A549 treated with CORT108297 at 1 μM for 4 hours (cell line): ENCODE data around the gene RPS18. TPM values are rescaled to one million over a fixed set of nuclear protein-coding genes. Genes with fewer than 3 reads are reported as not detected.

Experiments used
- total RNA-seq: library from RNA; stranded (reverse); fragments of 200-300 nt; extraction: Qiagen RNA extraction; gene quantifications from 5 replicates; pipeline ENCODE4 v1.2.3, GENCODE V29; 2022

Gene RPS18
- total RNA-seq: 2,485 to 2,639 TPM (median 2,575 TPM) in 5 replicates

GRCh38 chr6:33271468-33272274 is at the start of gene RPS18, which contains the start of gene VPS52:
TSS of gene RPS18 (plus strand) at chr6:33272075. CDS start at chr6:33272120, 45 bp downstream.
TSS of gene VPS52 (minus strand) at chr6:33271876. CDS start at chr6:33271675, 201 bp downstream.

GRCh38 chr6:33276864-33277662 is 5.2 kb downstream of the RPS18 start, which contains the start of gene B3GALT4:
TSS of gene B3GALT4 (plus strand) at chr6:33277123. CDS start at chr6:33277420, 297 bp downstream.

DNA sequence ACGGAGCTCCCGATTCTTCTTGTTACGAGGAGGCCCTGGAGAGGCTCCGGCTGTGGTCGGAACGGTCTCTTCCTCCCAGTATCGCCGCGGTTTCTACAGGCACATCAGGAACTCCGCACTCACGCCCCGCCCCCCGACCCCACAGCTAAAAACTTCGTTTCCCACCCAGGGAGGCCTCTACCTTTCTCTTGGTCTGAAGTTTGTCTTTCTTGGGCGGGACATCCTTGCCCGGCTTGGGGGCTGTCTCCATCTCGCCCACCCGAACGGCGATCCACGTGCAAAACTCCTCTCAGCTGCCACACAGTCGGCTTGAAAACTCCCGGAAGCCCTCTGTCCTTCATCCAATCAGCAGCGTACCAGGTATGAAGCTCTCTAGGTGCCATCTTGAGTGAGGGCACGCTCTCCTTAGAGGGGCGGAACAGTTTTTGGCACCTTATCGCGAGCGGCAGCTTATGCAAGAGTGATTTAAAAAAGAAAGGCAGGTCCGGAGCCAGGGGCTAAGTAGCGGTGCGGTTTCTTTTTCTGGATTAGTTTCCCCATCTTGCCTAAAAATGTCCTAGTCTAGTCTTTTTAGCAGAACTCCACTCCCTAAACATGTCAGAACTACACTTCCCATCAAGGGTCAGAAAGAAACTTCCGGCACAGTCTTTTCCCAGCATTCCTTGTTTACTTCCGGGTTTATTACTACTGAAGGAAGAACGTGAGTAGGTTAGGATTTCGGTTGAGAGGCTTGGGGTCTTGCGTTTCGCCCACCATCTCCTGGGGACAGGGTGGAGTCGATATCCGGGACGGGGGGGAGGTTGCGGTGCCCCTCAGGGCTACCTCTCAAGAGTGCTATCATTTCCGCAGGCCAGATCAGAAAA is 17.3 kb downstream of the RPS18 start, which contains the start of the genes PFDN6 and WDR46:
Gene PFDN6, plus strand, starts transcription at position 681 of the 863 bp plus-strand sequence. CDS start 256 bp downstream, outside the sequence.
Gene WDR46, minus strand, starts transcription at position 319 of the 863 bp plus-strand sequence. Its CDS starts 69 bp downstream, at position 250.

DNA sequence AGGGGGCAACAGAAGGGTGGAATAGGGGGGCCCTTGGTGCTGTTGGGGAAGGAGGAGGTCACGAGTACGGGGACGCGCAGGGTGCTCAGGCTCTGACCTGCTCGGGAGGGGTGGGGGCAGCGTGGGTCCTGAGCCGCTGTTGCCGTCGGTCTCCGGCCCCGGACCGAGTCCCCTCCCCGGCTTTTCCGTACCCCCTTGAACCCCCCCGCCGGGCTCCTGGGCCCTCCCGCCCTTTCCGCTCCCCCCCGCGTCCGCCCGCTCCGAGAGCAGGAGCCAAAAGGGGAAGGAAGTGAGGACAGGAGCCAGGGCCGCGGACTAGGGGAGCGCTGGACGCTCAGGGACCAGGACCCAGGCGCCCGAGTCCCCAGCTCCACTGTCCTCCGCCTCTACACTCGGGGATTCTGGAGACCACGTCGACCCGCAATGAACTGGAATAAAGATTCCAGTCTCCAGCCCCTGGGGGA is 26.9 kb downstream of the RPS18 start, which contains the start of gene RGL2:
Gene RGL2, minus strand, starts transcription at position 170 of the 464 bp plus-strand sequence. CDS start 332 bp downstream, outside the sequence.

DNA sequence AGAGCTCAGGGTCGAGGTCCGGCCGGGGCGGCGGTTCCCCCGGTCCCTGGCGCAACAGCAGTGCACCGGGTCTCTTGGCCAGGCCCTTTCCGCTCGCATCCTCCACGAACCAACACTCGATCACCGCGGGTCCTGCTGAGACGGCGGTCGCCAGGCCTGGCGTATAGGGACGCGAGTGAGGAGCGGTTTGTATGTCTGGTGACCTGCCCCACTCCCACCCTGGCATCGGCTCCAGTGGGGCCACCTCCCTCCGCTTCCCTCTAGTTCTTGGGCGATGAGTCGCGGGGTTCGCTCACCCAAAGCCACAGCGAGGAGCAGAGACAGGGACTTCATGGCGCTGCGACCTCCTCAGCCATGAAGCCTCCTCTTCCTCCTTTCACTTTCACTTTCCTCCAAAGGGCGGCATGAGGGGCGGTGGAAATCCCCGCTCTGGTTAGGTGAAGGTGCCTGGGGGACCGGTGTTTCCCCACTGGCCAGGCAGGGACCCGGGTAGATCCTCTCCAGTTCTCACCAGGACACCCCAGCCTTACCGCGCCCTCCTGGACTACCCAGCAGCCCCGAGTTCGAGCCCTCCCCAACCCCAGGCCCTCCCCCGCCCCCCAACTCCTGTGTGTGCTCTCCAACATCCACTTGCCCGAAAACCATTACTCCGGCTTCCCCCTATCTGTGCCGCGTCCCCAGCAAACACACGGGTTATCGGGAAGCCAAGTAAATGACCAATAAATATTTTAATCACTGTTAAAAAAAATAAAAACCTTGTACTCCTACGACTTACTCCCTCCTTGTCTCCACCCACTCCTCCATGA is 42.0 kb downstream of the RPS18 start, which contains the start of gene TAPBP:
Gene TAPBP, minus strand, starts transcription at position 370 of the 806 bp plus-strand sequence. Its CDS starts 37 bp downstream, at position 333.

GRCh38 chr6:33317669-33318425 is 46.0 kb downstream of the RPS18 start, which contains the start of gene ZBTB22:
TSS of gene ZBTB22 (minus strand) at chr6:33317744. CDS start at chr6:33316916, 828 bp downstream.

Other genes with a start within 250 kb of the RPS18 start
- gene HLA-DPA1, start 198.4 kb upstream of the RPS18 start, total RNA-seq: 0.05 to 0.22 TPM in 2 of 5 replicates, not detected in the others
- gene HLA-DPB1, start 196.1 kb upstream of the RPS18 start, total RNA-seq: not detected in 5 replicates
- 0.52 to 1.2 TPM (median 0.92 TPM) in 5 replicates for gene COL11A2, start 79.6 kb upstream of the RPS18 start, total RNA-seq
- gene RXRB, start 71.4 kb upstream of the RPS18 start, total RNA-seq: 18.0 to 24.0 TPM (median 21.6 TPM) in 5 replicates
- 111 to 117 TPM (median 113 TPM) in 5 replicates for gene SLC39A7, start 71.2 kb upstream of the RPS18 start, total RNA-seq
- 12.9 to 17.5 TPM (median 16.9 TPM) in 5 replicates for gene HSD17B8, start 67.4 kb upstream of the RPS18 start, total RNA-seq
- 19.3 to 27.2 TPM (median 25.7 TPM) in 5 replicates for gene RING1, start 63.6 kb upstream of the RPS18 start, total RNA-seq
- gene VPS52, start 199 bp upstream of the RPS18 start, total RNA-seq: 14.1 to 20.3 TPM (median 17.1 TPM) in 5 replicates
- 0.42 to 0.93 TPM (median 0.72 TPM) in 5 replicates for gene B3GALT4, start 5.0 kb downstream of the RPS18 start, total RNA-seq
- gene WDR46, start 17.2 kb downstream of the RPS18 start, total RNA-seq: 55.2 to 60.7 TPM (median 56.9 TPM) in 5 replicates
- 98.0 to 128 TPM (median 112 TPM) in 5 replicates for gene PFDN6, start 17.5 kb downstream of the RPS18 start, total RNA-seq
- gene RGL2, start 26.9 kb downstream of the RPS18 start, total RNA-seq: 11.1 to 16.5 TPM (median 15.2 TPM) in 5 replicates
- 39.1 to 43.3 TPM (median 40.3 TPM) in 5 replicates for gene TAPBP, start 42.0 kb downstream of the RPS18 start, total RNA-seq
- 2.3 to 4.3 TPM (median 4.1 TPM) in 5 replicates for gene ZBTB22, start 45.7 kb downstream of the RPS18 start, total RNA-seq
- 34.7 to 45.1 TPM (median 36.7 TPM) in 5 replicates for gene DAXX, start 50.9 kb downstream of the RPS18 start, total RNA-seq
- gene KIFC1, start 119.7 kb downstream of the RPS18 start, total RNA-seq: 41.3 to 47.9 TPM (median 45.8 TPM) in 5 replicates
- 12.9 to 20.5 TPM (median 18.7 TPM) in 5 replicates for gene PHF1, start 138.9 kb downstream of the RPS18 start, total RNA-seq
- gene CUTA, start 146.0 kb downstream of the RPS18 start, total RNA-seq: 179 to 238 TPM (median 212 TPM) in 5 replicates
- 3.2 to 6.4 TPM (median 5.2 TPM) in 5 replicates for gene SYNGAP1, start 148.0 kb downstream of the RPS18 start, total RNA-seq
- 10.5 to 11.9 TPM (median 11.8 TPM) in 5 replicates for gene ZBTB9, start 182.5 kb downstream of the RPS18 start, total RNA-seq